Prostate gland (tissue), 2 donors: ENCODE data around the gene IRF6.

Experiments used
- CTCF ChIP-seq, 4 experiments: fragments of 200-600 bp in 2 of 4; fragments of 450-650 bp in 2 of 4; sonication (generic) in 2 of 4; IDR thresholded peaks; 1 replicate in 3 of 4; 2 replicates in 1 of 4; pipeline ENCODE4 v1.5.1; 2016 to 2019; ENCODE audit warnings: antibody characterized with exemption in 4 of 4, mild to moderate bottlenecking in 2 of 4, moderate library complexity in 2 of 4
- POLR2A ChIP-seq: fragments of 450-650 bp; IDR thresholded peaks from one replicate; pipeline ENCODE4 v1.6.1; 2016; ENCODE audit warnings: antibody characterized with exemption, mild to moderate bottlenecking
- POLR2AphosphoS5 ChIP-seq: sonication (generic); formaldehyde crosslinking; IDR thresholded peaks from one replicate; pipeline ENCODE4 v1.6.1; 2017; ENCODE audit warnings: antibody characterized with exemption

GRCh38 chr1:209769971-209770370 is 36.0 kb downstream of the IRF6 start:
- TF ChIP-seq CTCF (IDR thresholded peaks at IDR 0.05) (no peak), POLR2AphosphoS5 (no peak), POLR2A (no peak)
